GM21737 (cell line): ENCODE results near the gene RTBDN.
"Not testable (repeated sequence)": the region's sequence is repeated elsewhere in the genome, so short reads cannot be mapped to it uniquely, and the experiment has no call there.

Source experiments
- ATAC-seq: cut with Tn5 transposase; IDR thresholded peaks from one replicate; pipeline ENCODE4 v1.9.1; 2021; ENCODE audit warnings: mild to moderate bottlenecking, moderate library complexity; ENCODE audit not compliant: unreplicated experiment

RTBDN gene

DNA sequence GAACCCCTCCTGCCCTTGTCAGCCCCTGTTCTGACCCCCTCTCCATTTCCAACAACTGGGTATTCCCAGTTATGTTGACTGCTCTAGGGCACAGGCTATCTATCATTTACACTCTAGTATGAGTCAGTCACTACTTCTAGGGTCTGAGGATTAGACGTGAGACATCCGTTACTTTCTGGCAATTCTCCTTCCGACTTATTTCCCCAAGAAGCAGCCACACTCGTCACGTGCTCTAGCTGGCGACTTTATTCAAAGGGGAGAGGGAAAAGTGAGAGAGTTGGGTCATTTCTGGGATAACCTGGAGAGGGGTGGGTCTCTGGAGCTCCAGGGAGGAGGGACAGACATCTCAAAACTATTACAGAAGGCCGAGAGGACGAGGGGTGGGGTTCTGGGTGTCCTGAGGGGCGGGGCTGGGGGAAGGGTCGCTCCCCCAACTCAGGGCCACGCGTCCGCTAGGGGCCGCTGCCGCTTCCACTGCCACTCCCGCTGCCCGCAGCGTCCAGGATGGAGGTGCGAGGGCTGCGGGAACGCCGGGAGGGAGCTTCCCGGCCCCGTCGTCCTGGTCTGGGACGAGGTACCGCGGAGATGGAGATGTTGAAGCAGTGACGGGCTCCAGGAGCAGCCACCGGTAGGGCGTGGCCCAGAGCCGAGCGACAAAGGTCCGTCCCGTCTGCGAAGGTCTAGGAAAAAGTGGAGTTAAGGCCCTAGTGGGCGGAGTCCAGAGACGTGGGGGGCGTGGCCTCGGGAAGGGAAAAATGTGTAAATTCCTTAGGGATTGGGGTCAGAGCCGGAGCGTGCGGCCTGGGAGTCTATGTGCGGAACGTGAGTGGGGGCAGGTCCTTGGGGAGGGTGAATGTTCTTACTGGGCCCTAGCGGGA, 8.9 kb downstream of the RTBDN start:
- no peak for ATAC-seq

DNA sequence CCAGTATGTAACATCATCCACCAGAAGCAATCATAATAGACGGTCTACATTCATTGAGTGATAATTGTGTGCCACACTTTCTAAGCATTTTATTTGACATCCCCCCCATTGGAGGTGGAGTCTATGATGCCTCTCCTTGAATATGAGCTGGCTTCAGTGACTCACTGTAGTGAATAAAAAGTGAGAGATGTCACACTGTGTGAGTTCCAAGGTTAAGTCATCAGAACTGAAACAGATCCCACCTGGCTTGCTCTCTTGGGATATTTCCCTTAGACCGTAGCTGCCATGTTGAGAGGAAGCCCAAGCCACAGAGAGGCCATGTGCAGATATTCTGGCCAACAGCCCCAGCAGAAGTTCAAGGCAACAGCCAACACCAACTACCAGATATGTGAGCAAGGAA, 12.6 kb downstream of the RTBDN start:
- ATAC-seq, result no peak

DNA sequence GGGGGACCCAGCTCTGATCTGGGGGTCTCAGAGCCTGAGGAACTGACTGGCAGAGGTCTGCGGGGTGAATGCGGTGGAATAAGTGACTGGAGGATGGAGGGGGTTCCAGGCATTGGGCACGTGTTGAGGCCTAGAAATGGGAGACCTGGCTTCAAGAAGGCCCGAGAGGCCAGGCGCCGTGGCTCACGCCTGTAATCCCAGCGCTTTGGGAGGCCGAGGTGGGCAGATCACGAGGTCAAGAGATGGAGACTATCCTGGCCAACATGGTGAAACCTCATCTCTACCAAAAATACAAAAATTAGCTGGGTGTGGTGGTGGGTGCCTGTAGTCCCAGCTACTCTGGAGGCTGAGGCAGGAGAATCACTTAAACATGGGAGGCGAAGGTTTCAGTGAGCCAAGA, 16.6 kb downstream of the RTBDN start:
- not testable (repeated sequence) for ATAC-seq

DNA sequence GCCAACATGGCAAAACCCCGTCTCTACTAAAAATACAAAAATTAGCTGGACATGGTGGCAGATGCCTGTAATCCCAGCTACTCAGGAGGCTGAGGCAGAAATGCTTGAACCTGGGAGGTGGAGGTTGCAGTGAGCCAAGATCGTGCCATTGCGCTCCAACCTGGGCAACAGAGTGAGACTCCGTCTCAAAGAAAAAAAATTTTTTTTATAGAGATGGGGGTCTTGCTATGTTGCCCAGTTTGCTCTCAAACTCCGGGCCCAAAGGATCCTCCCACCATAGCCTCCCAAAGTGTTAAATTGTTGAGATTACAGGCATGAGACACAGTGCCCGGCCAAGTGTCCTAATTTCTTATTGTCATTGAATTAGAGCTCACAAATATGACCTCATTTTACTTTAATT, 17.2 kb downstream of the RTBDN start:
- not testable (repeated sequence) for ATAC-seq

DNA sequence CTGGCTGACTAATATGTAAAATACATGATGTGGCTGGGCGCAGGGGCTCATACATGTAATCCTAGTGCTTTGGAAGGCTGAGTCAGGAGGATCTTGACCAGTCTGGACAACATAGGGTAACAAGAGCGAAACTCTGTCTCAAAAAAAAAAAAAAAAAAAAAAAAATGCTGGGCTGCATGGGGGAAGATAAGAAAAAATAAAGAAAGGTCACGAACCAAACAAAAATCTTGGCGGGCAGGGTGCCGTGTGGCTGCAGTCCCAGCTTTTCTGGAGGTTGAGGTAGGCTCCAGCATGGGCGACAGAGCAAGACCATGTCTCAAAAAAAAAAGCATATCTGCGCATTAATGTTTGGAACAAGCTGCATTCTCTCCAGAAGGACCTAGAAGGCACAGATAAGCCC, 19.3 kb downstream of the RTBDN start:
- ATAC-seq, result no peak

DNA sequence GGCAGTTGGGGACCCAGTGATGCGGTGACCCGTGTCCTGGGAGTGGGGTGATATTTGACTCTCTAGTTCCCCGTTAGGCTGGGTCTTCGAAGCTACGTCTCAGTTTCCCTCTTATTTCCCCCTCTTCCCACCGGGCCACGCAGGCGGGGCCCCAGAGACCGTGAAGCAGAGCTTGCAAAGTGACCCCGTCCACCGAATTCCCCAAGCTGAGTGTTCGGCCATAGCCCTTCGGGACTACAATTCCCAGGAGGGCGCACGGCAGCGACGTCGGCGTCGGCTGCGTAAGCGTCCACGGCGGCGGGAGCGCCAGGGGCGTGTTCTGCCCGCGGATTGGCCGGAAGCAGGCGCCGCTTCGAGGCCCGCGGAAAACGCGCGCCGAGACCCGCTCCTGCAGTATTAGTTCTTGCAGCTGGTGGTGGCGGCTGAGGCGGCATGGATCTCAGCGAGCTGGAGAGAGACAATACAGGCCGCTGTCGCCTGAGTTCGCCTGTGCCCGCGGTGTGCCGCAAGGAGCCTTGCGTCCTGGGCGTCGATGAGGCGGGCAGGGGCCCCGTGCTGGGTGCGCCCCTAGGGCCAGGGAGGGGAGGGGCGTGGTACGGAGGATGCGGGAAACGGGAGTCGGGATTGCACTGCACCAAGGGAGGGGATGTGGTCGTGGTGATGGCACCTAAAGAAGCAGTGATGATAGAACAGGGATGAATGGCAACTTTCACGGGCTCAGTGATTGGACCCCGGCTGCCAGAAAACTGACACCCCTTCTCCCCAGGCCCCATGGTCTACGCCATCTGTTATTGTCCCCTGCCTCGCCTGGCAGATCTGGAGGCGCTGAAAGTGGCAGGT, 27.9 kb downstream of the RTBDN start, which contains the start of gene RNASEH2A:
Gene RNASEH2A, plus strand, starts transcription at position 343 of the 840 bp plus-strand sequence. Its CDS starts 90 bp downstream, at position 433.
- peak; percentile 83 for ATAC-seq

DNA sequence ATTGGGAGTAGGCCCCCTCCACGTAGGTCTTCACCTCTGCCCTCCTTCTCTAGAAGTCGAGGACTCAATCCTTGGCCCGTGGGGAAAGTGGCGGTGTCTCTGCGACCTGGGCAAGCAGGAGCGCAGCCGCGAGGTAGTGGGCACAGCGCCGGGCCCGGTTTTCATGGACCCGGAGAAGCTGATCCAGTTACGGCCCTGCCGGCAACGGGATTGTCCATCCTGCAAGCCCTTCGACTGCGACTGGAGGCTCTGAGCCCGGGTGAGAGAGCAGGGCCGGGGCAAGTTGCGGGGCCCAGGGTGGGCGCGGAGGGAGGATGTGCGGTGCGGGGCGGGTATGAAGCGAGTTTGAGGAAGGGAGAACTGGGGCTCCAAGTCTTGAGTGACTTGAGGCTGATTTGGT, 30.3 kb downstream of the RTBDN start:
- no peak for ATAC-seq

DNA sequence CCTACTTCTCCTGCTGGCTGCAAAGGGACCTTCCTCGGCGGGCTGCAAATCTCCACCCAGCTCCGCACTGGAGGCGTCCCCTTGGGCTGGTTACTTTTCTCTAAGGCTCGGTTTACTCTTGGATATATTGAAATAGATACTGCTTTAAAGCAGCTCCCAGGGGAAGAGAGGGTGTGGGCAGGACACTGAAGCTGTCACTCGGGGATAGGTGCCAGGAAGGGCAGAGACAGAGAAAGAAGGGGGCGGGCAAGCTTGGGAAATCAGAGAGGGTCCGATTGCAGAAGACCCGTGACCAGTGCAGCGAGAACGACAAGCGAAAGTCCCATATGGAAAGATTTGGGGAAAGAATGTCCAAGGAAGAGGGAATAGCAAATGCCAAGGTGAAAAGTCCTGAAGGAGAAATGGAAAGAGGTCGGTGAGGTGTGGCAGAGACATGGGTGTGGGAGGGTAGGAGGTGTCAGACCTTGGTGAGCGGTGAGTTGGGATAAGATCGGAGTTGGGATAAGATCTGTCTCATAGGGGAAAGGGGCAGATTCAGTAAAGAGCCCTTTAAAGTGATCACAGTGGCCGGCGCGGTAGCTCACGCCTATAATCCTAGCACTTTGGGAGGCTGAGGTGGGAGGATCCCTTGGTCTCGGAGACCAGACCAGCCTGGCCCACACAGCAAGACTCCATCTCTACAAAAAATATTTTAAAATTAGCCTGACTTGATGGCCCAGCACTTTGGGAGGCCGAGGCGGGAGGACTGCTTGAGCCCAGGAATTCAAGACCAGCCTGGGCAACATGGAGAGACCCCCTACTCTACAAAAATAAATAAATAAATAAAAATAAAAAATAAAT, 31.9 kb downstream of the RTBDN start:
- ATAC-seq, result no peak

DNA sequence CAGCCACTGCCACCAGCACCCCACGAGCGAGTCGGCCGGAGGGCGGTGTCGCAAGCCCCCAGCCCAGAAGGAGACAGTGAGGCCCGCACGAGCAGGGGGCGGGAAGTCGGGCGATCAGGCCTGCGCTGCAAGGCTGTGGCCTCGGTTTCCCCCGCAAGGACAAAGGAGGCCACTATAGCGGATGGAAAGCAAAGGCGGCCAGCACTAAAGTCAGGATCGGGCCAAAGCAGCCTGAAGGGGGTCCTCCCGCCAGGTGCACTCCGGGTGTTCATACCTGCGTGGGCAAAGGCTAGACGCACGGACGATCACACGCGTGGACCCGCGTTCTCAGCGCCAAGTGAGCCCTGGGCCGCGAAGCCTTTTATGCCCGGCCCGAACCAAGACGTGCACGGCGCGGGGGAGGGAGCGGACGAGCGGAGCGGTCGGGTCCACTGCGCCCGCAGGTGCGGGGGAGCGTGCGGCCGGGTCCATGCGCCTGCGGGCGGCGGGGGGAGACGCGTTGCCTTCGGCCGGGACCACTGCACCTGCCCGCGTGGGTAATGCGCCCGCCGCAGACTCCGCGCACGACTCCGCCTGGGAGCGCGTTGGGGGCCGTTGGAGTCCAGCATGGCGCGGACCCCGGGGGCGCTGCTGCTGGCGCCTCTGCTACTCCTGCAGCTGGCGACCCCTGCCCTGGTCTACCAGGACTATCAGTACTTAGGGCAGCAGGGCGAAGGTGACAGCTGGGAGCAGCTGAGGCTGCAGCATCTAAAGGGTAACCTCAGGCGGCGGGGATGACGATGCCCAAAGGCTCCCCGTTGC, 32.7 kb downstream of the RTBDN start, which contains the start of the genes PRDX2 and THSD8:
Gene PRDX2, minus strand, starts transcription at position 335 of the 801 bp plus-strand sequence. CDS start 539 bp downstream, outside the sequence.
Gene THSD8, plus strand, starts transcription at position 604 of the 801 bp plus-strand sequence. Its CDS starts 3 bp downstream, at position 607.
- no peak for ATAC-seq

DNA sequence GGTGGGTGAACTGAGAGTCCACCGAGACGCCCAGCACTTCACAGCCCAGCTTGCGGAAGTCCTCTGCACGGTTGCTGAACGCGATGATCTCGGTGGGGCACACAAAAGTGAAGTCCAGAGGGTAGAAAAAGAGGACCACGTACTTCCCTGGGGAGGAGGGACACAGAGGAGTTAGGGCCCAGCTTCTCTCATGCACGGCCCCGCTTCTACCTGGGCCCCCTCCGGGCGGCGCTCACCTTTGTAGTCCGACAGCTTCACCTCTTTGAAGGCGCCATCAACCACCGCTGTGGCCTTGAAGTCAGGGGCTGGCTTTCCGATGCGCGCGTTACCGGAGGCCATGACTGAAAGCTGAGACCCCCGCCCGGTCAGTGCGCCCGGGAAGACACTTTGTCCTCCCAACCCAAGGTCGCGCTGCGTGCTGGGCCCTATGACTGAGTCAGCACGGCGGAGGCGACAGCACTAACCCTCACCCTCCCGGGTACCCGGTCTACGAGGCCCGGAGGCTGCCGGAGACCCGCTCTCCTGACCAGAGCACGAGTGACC, 33.4 kb downstream of the RTBDN start:
- no peak for ATAC-seq

DNA sequence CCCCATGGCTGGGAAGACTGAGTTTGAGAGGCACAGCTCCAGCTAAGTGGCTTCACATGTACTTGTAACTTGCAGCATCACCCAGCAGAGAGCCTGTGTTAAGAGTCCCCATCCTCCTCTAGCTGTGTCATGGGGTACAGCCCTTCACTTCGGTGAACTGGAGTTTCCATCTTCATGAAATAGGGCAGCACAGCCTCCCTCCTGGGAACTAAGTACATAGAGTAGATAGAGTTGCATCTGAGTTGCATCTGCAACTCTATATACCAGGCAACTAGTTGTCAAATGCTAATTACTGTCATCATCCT, 34.0 kb downstream of the RTBDN start:
- ATAC-seq, result no peak

DNA sequence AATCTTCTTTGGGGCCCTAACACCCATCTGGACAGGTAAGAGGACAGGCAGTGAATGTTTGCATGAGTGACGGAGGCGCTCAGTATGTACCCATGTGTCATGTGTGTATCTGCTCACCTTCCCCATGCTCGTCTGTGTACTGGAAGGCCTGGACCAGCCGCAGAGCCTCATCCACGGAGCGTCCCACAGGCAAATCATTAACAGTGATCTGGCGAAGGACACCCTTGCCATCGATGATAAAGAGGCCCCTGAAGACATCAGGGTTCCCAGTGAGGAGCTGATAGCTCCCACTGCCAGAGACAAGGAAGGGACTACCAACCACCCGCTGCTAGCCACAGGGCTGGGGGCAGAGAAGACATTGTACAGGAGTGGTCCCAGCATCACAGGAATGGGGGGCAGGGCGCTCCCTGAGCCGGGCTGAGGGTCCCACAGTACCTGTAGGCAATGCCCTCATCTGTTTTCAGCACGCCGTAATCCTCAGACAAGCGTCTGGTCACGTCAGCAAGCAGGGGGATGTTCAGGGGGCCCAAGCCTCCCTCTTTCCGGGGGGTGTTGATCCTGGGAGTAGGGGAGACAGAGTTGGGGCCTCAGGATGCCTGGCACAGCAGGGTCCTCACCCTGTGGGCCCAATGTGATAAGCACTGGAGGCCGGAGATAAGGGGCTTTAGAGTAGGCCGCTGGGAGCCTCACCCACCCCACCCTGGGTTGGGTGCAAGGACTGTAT, 34.5 kb downstream of the RTBDN start:
- ATAC-seq, result no peak

DNA sequence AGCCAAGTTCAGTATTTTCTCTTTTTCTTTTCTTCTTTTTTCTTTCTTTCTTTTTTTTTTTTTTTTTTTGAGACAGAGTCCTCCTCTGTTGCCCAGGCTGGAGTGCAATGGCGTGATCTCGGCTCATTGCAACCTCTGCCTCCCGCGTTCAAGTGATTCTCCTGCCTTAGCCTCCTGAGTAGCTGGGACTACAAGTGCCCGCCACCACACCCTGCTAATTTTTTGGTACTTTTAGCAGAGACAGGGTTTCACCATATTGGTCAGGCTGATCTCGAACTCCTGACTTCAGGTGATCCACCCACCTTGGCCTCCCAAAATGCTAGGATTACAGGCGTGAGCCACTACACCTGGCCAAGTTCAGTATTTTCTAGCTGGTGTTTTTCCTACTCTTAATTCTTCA, 36.8 kb downstream of the RTBDN start:
- not testable (repeated sequence) for ATAC-seq

DNA sequence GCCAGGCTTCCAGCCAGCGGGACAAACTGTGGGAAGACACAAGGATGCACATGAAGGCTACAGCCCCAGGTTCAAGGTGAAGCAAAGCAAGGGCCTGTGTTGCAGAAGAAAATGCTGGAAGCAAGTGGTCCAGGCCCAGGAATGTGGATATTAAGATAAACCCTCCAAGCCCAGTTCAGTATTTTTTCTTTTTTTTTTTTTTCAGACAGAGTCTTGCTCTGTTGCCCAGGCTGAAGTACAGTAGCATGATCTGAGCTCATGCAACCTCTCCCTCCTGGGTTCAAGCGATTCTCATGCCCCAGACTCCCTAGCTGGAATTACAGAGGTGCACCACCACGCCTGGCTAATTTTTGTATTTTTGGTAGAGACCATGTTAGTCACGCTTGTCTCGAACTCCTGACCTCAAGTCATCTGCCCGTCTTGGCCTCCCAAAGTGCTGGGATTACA, 37.2 kb downstream of the RTBDN start:
- no peak for ATAC-seq

DNA sequence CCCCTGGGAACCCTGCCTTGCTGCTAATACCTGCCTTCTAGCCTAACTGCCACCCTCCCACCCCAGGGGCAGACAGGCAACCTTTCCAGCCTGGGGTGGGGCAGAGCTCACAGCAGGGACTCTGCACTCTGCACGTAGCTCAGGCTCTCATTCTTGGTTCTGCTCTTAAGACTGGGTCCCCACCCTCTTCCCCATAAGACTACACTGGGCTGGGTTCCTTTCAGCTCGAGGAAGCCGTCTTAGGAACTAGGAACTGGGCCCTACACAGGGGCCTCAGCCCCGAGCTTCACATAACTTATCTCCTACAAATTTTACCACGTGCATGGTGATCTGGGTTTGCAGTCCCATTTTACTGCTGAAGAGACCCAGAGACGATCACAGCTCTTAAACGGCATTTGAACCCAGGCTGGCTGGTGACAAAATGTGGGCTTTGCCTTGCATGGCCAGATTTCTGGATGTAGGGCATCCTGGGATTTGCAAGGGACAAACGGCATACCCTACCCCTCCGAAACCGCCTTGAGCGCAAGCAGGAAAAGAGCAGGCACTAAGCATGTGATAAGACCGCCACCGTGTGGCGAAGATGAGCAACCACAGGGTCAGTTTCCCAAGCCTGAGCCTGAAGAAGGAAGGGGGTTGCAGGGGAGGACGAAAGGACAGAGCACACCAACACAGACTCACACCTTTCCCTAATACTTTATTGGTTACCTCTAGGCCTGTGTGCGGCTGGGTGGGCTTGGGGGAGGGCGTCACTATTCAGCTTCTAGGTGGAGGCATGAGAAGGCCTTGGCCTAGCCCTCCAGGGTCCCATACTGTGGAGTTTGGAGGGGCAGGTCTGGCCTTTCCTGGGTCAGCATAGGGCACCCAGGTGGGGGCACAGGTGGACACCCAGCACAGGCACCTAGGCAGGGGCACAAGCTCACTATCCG, 38.0 kb downstream of the RTBDN start:
- ATAC-seq, result no peak

DNA sequence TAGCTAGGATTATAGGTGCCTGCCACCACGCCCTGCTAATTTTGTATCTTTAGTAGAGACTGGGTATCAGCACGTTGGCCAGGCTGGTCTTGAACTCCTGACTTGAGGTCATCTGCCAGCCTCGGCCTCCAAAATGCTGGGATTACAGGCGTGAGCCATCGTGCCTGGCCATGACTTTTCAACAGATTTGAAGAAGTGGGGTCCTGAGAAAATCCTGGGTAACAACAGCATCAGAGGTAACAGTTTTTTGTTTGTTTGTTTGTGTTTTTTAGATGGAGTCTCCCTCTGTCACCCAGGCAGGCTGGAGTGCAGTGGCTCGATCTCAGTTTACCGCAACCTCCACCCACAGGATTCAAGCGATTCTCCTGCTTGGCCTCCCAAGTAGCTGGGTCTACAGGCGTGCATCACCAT, 39.4 kb downstream of the RTBDN start:
- no peak for ATAC-seq

DNA sequence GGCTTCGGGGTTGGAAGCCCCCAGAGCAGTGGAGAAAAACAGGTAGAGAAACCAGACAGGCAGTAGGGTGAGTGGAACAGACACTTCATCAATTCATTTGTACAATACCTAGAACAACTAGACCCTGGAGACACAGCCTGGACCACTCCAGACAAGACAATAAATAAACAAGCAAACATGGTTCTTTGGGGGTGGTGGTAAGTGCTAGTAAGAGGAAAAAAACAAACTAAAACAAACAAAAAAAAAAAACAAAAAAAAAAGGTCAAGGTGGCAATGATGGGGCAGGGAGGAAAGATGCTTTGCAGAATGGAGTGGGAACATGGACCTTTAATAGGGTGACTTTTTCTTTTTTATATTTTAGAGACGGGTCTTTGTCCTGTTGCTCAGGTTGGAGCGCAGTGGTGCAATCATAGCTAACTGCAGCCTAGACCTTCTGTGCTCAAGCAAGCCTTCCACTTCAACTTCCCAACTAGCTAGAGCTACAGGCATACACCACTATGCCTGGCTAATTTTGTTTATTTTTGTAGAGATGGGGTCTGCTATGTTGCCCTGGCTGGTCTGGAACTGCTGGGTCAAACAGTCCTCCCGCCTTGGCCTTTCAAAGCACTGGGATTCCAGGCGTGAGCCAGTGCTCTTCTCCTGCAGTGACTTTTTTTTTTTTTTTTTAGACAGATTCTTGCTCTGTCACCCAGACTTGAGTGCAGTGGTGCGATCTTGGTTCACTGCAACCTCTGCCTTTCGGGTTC, 40.0 kb downstream of the RTBDN start:
- no peak for ATAC-seq
